Measurements from ENCODE around the gene ROCK2.
"Not testable (repeated sequence)": the region's sequence is repeated elsewhere in the genome, so short reads cannot be mapped to it uniquely, and the experiment has no call there.

The ROCK2 gene

GRCh38 chr2:11340717-11341116 is 3.7 kb downstream of the ROCK2 start:
- no peak for DNase-seq (ENCODE audit: low read depth in 2 of 2)

- no peak for DNase-seq (ENCODE audit: low read depth in 2 of 2)
Observed at GRCh38 chr2:11339508-11340083, 4.8 kb downstream of the ROCK2 start.

DNA sequence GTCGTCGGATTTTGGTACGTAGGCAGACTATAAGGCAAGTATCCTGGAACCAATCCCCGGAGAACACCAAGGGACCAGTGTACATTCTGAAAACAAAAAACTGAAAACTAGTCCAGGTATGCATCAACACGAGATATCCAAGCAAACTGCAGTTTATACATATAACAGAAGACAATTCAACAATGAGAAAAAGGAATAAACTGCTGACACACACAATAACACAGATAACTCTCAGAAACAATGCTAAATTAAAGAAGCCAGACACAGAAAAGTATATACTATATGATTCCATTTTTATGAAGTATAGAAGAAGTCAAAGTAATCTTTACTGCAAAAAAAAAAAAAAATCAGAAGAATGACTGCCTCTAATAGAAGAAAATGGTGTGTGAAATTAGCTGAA is 5.9 kb downstream of the ROCK2 start:
- DNase-seq (ENCODE audit: low read depth in 2 of 2): no peak

DNA sequence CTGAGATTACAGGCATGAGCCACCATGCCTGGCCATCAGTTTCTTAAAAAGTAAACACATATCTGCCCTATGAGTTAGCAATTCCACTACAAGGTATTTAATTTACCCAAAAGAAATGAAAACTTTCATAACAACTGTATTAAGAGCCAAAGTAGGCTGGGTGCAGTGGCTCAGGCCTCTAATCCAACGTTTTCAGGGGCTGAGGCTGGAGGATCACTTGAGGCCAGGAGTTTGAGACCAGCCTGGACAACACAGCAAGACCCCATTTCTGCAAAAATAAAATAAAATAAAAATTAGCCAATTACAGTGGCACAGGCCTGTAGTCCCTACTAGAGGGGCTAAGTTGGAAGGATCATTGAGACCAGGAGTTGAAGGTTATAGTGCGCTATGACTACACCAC is 6.5 kb downstream of the ROCK2 start:
- no peak for DNase-seq (ENCODE audit: low read depth in 2 of 2)

- DNase-seq (ENCODE audit: low read depth in 2 of 2): no peak
Observed at GRCh38 chr2:11336189-11336588, 8.2 kb downstream of the ROCK2 start.

DNA sequence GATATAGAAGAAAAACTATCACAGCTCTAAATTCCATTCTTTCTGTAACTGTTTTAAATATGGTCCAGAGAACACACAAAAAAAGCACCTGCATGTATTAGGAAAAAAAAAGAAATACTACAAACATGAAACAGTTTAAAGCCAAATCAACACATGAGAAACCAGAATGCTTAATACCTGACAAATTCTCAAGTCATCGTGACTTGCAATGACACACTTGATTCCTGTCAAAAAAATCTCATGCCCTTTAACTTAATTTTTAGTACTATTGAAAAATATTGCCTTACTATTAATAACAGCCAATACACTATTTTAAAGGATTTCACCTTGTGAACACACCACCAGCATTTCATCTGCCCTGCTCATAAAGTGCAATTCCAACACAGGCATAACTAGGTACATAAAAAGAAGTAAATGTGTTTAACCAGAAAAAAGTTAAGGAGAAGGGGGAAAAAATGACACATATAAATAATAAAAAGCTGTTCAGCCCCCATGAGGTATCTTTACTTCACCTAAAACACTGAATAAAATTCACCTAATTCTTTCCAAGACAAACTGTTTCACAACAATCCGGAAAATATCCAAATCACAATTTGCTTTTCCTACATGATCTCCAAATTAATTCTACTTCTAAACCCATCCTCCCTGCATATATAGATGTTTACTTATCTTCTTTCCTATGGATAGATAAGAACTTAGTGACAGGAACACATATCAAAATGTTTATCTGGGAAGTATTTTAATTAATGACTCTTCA is 10.8 kb downstream of the ROCK2 start:
- DNase-seq (ENCODE audit: low read depth in 2 of 2): no peak

DNA sequence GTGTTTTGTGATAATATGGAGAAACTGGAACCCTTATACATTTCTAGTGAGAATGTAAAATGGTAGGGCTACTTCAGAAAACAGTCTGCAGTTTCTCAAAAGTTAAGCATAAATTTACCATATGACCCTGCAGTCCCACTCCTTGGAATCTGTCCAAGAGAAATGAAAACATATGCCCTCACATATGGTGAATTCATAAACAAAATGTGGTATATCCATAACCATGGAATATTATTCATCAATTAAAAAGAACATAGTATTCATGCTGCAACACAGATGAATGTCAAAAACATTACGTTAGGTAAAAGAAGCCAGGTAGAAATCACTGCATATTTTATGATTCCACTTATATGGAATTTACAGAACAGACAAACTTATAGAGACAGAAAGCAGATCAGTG is 11.8 kb downstream of the ROCK2 start:
- no peak for DNase-seq (ENCODE audit: low read depth in 2 of 2)

DNA sequence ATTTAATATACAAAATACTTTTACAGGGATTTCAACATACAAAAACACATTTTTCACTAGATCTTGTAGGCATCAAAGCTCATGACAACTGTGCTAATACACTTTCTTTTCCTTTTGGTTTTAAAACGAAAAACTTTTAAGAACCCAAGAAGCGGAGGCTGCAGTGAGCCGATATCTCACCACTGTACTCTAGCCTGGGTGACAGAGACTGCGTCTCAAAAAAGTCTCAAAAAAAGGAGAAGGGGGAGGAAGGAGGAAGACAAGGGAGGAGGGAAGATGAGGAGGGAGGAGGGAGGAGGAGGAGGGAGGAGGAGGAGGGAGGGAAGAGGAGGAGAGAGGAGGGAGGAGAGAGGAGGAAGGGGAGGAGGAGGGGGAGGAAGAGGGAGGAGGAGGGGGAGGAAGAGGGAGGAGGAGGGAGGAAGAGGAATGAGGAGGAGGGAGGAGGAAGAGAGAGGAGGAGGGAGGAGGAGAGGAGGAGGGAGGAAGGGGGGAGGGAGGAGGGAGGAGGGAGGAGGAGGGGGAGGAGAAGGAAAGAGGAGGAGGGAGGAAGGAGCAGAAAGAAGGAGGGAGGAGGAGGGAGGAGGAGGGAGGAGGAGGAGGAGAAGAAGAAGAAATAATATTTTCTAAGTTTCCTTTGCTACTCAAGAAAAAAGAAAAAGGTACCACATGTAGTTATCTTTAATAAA is 13.8 kb downstream of the ROCK2 start:
- no peak for DNase-seq (ENCODE audit: low read depth in 2 of 2)

DNA sequence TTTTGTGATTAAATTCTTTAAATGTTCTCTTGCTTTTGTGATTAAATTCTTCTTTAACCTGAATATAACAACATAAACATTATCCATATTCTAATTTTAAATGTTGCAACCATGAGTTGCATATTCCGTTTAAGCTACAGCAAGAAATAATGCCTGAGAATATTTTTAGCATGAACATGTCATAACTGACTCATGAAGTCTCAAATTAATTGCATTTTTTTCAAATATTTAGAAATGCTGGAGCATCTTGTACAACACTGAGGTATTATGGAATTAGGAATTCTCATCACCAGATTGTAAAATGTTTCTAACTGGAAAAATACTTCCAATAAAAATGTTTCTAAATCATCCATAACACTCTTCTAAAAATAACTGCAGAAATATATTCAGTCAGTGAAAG is 14.7 kb downstream of the ROCK2 start:
- DNase-seq (ENCODE audit: low read depth in 2 of 2): no peak

DNA sequence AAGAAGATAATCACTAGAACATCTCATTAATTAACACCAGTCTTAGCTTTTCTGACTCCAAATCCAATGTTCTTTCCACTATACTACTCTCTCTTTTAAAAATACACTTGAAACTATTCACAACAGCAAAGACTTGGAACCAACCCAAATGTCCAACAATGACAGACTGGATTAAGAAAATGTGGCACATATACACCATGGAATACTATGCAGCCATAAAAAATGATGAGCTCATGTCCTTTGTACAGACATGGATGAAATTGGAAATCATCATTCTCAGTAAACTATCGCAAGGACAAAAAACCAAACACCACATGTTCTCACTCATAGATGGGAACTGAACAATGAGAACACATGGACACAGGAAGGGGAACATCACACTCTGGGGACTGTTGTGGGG is 15.9 kb downstream of the ROCK2 start:
- DNase-seq (ENCODE audit: low read depth in 2 of 2): not testable (repeated sequence)

- DNase-seq (ENCODE audit: low read depth in 2 of 2): no peak
Observed at GRCh38 chr2:11327871-11328270, 16.6 kb downstream of the ROCK2 start.

GRCh38 chr2:11326677-11327211 is 17.7 kb downstream of the ROCK2 start:
- DNase-seq (ENCODE audit: low read depth in 2 of 2): no peak

DNA sequence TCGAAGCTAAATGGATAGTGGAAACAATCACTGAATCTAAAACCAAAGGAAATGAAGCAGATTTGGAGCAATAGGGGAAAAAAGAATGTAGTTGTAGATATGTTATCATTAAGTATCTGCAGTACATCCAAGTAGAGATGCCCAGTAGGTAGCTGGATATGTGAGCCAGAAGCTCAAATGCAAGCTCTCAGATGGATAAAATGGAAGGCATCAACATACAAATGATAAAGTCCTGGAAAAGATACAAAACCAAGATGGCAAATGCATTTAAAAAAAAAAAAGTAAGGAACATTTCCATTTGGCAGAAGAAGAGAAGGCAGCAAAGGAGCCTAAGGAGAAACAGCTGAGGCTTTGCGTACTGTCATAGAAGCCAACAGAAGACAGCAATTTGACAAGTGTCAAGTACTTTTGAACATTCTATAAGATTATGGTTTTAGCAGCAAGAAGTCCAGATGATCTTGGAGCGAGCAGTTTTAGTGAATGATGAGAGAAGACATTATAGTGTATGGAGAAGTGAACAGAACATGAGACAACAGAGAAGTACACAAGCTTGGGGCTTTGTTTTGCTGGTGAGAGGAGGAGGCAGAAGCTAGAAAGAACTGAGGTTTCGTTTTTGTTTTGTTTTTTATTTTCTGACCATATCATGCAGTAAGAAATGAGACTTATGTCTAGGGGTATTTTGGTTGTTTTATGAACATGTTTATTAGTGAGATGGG is 18.3 kb downstream of the ROCK2 start:
- no peak for DNase-seq (ENCODE audit: low read depth in 2 of 2)

DNA sequence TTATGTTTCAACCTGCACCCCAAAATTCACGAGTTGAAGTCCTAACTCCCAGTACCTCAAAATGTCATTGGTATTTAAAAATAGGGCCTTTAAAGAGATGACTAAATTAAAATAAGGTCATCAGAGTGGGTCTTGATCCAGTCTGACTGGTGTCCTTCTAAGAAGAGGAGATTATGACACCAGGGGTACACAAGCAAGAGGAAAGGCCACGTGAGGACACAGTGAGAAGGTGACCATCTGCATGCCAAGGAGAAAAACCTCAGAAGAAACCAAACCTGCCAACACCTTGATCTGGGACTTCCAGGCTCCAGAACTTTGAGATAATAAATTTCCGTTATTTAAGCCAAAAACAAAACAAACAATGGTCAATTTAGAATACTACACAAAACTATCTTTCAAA is 22.6 kb downstream of the ROCK2 start:
- DNase-seq (ENCODE audit: low read depth in 2 of 2): no peak

DNA sequence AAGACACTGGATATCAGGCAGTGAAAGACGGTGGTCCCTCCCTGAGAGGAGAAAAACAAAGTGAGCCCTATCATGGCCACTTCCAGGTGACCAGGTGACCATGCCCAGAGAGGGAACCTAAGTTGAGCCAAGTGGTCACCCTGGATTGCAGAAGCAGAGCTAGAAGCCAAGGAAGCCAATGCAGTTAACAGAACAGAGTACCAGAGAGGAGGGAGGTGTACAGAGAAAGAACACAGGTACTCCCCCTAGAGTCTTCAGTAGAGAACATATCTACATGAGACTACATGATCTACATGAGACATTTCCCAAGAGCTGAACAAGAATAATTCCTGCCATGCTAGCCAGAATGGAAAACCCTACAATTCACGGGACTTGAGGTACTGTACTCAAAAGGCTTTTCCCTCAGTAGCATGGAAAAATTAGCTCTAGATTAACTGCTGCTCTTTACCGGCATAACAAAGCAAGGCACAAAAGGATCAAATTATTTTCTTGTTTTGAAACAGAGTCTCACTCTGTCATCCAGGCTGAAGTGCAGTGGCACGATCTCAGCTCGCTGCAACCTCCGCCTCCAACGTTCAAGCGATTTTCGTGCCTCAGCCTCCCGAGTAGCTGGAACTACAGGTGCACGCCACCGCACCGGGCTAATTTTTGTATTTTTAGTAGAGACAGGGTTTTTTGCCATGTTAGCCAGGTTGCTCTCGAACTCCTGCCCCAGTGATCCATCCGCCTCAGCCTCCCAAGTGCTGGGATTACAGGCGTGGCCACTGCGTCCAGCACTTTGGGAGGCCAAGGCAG is 23.5 kb downstream of the ROCK2 start:
- no peak for DNase-seq (ENCODE audit: low read depth in 2 of 2)

- DNase-seq (ENCODE audit: low read depth in 2 of 2): no peak
Observed at GRCh38 chr2:11319939-11320338, 24.5 kb downstream of the ROCK2 start.

DNA sequence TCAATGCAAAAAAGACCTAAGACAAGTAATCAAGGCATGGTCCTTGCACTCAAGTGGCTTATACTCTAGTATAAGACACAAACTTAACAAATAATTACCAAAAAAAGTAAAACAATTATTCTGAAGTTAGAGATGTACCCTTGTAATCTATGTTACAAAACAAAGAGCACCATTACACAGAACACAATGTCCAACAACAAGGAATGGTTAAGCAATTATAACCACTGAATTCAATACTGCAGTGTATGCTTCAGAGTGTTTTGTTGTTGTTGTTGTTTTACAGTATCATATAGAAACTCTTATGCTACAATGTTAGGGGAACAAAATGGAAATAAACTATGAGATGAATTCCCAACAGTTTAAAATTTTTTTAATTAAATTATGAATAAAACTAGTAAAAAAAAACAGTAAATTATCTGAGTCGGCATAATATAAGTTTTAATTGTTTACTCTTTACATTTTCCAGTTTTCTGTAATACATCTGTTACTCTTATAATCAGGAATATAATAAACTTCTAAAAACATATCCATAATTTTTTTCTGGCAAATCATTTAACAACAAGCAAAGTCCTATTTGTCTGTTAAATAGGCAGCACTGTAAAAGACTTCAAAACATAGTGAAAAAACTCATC is 29.2 kb downstream of the ROCK2 start:
- no peak for DNase-seq (ENCODE audit: low read depth in 2 of 2)

DNA sequence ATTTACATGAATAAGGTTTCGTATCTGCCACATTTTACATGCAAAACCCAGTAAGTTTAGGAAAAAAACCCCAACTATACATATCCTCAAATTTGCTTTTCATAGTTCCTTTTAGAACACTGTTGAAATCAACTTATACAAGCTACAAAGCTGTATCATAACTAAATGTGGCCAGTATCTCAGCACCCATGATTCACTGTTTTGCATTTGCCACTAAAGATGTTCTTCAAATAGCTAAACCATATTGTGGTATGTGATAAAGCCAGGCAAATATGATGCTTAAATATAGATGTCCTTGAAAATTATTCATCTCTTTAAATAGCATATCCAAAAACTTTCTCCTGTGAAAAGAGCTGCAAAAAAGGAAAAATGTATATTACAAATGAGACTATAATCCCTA is 29.9 kb downstream of the ROCK2 start:
- no peak for DNase-seq (ENCODE audit: low read depth in 2 of 2)

- DNase-seq (ENCODE audit: low read depth in 2 of 2): no peak
Observed at GRCh38 chr2:11312770-11313471, 31.5 kb downstream of the ROCK2 start.

- DNase-seq (ENCODE audit: low read depth in 2 of 2): no peak
Observed at GRCh38 chr2:11311543-11311942, 32.9 kb downstream of the ROCK2 start.
